ENCODE results near the gene DUOX1.

GRCh38 chr15:45185903-45186770, 56.3 kb downstream of the DUOX1 start:
- no peak for TF ChIP-seq POLR2AphosphoS5 (IDR thresholded peaks at IDR 0.05)
- TF ChIP-seq CTCF (IDR thresholded peaks at IDR 0.05): no peak
- TF ChIP-seq EP300 (IDR thresholded peaks at IDR 0.05): no peak

All from sigmoid colon (tissue), 4 donors.